Measurements from ENCODE around the gene EP400.

EP400 gene

DNA sequence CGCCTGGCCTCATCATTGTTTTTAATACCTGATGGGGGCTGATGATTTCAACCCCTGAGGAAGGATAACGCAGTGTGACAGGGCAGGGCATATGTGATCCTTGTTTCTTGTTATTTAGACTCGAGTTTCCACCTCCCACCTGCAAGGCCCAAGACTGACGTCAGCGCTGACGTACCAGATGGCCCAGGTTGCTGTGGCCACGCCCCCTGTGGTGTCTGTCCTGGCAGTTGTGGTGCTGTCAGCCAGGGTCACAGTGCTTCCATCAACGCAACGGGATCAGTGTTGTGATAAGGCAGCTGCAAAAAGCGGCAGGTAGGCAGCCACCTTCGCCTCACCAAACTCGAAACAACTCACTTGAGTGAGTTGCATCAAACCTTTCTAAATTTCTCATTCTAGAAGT lies 176.0 kb downstream of the EP400 start:
- POLR2A ChIA-PET, result no interaction called here
- CTCF ChIA-PET, result no interaction called here
- TF ChIP-seq CTCF (IDR thresholded peaks at IDR 0.05; ENCODE audit: insufficient read depth, low read length, missing control alignments), result no peak
- DNase-seq (ENCODE audit: low read depth, low spot score), result no peak
- no peak overlapping the region for H3K4me3 ChIP-seq (ENCODE audit: low read depth, low read length)

- DNase-seq (ENCODE audit: low read depth, low spot score), result no peak
- H3K4me3 ChIP-seq (ENCODE audit: low read depth, low read length), result no peak overlapping the region
- ChIA-PET CTCF (interaction anchor here (1.6 kb wide), 1 partner anchor 19 kb away, joined by 4 read pairs; no protein-coding TSS in a partner anchor), POLR2A (no interaction called here)
- no peak for TF ChIP-seq CTCF (IDR thresholded peaks at IDR 0.05; ENCODE audit: insufficient read depth, low read length, missing control alignments)
These were observed 177.3 kb downstream of the EP400 start for GRCh38 chr12:132127041-132127440.

DNA sequence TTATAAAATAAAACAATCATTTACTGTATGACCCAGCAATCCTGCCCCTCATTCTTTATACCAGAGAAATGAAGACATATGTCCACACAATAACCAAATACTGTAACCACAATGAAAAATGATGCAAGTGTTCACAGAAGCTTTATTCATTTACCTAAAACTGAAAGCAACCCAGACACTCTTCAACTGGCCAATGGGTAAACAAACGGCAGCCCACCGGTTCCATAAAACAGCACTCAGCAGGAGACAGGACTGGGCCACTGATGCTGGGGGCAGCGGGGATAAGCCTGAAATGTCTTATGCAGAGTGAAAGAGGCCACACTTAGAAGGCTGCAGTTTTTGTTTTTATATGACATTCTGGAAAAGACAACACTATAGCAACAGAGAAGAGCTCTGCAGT lies 179.3 kb downstream of the EP400 start:
- no peak for TF ChIP-seq CTCF (IDR thresholded peaks at IDR 0.05; ENCODE audit: insufficient read depth, low read length, missing control alignments)
- ChIA-PET CTCF (interaction anchor here (1.4 kb wide), 1 partner anchor 8 kb away, joined by 3 read pairs; no protein-coding TSS in a partner anchor), POLR2A (no interaction called here)
- no peak for DNase-seq (ENCODE audit: low read depth, low spot score)
- H3K4me3 ChIP-seq (ENCODE audit: low read depth, low read length), result no peak overlapping the region

DNA sequence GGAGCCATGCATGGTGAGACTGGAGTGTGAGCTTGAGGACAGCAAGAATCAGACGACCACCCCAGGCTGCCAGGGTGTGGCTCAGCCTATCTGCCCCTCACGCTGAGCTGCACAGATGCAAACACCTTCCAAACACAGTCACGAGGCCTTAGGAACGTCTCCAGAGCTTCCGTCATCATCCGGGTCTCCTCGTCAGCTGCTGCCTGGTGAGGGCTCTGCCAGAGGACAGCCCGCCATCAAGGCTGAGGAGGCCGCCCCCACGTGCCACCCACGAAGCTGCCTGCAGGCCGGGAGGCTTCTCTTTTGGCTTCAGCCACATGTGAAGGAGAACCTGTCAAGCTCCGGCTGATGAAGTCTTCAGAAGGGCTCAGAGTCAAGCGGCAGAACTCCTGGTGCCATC lies 180.9 kb downstream of the EP400 start:
- DNase-seq (ENCODE audit: low read depth, low spot score), result no peak
- no peak overlapping the region for H3K4me3 ChIP-seq (ENCODE audit: low read depth, low read length)
- TF ChIP-seq CTCF (IDR thresholded peaks at IDR 0.05; ENCODE audit: insufficient read depth, low read length, missing control alignments), result no peak
- CTCF ChIA-PET, result no interaction called here
- POLR2A ChIA-PET, result no interaction called here
